Activated CD4-positive, alpha-beta T cell treated with anti-CD3 and anti-CD28 coated beads, Interleukin-2, amount 50 U/mL, for 1 hour (primary cell): ENCODE measurements around the gene TRIO.

ENCODE experiments used
- DNase-seq: peaks from one replicate; pipeline ENCODE4 v3.0.0-alpha.2; 2020

The TRIO gene

GRCh38 chr5:14270209-14270702, 127.1 kb downstream of the TRIO start:
- no peak for DNase-seq

- no peak for DNase-seq
Measured at GRCh38 chr5:14272548-14273205, 129.5 kb downstream of the TRIO start.

- DNase-seq, result no peak
Measured at GRCh38 chr5:14273207-14273767, 130.1 kb downstream of the TRIO start.

GRCh38 chr5:14276380-14276779, 133.2 kb downstream of the TRIO start:
- DNase-seq, result no peak

GRCh38 chr5:14277385-14278320, 134.5 kb downstream of the TRIO start:
- no peak for DNase-seq

GRCh38 chr5:14280294-14280854, 137.2 kb downstream of the TRIO start:
- no peak for DNase-seq

GRCh38 chr5:14281746-14282181, 138.6 kb downstream of the TRIO start:
- DNase-seq, result no peak

GRCh38 chr5:14283139-14283538, 140.0 kb downstream of the TRIO start:
- DNase-seq, result no peak

- DNase-seq, result no peak
Measured at GRCh38 chr5:14284392-14285148, 141.4 kb downstream of the TRIO start.

- no peak for DNase-seq
Measured at GRCh38 chr5:14286007-14286406, 142.9 kb downstream of the TRIO start.

GRCh38 chr5:14286574-14287421, 143.7 kb downstream of the TRIO start:
- no peak for DNase-seq

GRCh38 chr5:14292766-14293658, 149.9 kb downstream of the TRIO start:
- DNase-seq, result no peak

- no peak for DNase-seq
Measured at GRCh38 chr5:14295610-14296009, 152.5 kb downstream of the TRIO start.

GRCh38 chr5:14296533-14297331, 153.6 kb downstream of the TRIO start:
- no peak for DNase-seq

GRCh38 chr5:14297697-14298096, 154.6 kb downstream of the TRIO start:
- DNase-seq, result no peak

- no peak for DNase-seq
Measured at GRCh38 chr5:14298126-14298847, 155.1 kb downstream of the TRIO start.

GRCh38 chr5:14299666-14300065, 156.5 kb downstream of the TRIO start:
- DNase-seq, result no peak

- no peak for DNase-seq
Measured at GRCh38 chr5:14301186-14301585, 158.0 kb downstream of the TRIO start.

GRCh38 chr5:14302330-14302729, 159.2 kb downstream of the TRIO start:
- DNase-seq, result no peak
